ENCODE data around the gene AATF.

The AATF gene

GRCh38 chr17:36930583-36930900 is 18.2 kb upstream of the AATF start:
- DNase-seq (ENCODE audit: low read depth in 2 of 2): no peak

DNA sequence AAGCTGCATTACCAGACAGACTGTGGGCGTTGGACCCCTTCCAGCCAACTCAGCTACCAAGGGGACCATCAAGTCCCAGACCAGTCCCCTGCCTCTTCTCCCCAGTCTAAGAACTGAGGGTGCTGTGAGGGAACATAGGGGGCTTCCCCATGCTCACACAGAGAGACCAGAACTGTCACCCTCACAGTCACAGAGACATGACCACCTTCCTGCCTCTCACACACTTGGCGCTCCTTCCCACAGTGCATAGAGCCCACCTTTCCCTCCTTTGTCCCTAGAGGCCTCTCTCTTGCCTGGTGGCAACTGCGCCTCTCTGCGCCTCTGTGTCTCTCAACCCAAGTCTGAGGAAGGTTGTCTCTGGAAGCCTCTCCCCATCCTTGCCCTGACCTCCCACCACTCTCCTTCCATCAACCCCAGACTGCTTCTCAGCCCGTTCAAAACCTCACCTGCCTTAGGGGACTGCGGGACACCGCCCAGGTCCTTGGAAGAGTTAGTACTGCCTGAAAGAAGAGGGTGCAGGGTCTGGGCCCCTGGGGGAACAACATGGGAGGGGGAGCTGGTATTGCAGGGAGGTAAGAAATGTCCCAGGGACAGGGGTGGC is 17.6 kb upstream of the AATF start:
- DNase-seq (ENCODE audit: low read depth in 2 of 2): no peak

DNA sequence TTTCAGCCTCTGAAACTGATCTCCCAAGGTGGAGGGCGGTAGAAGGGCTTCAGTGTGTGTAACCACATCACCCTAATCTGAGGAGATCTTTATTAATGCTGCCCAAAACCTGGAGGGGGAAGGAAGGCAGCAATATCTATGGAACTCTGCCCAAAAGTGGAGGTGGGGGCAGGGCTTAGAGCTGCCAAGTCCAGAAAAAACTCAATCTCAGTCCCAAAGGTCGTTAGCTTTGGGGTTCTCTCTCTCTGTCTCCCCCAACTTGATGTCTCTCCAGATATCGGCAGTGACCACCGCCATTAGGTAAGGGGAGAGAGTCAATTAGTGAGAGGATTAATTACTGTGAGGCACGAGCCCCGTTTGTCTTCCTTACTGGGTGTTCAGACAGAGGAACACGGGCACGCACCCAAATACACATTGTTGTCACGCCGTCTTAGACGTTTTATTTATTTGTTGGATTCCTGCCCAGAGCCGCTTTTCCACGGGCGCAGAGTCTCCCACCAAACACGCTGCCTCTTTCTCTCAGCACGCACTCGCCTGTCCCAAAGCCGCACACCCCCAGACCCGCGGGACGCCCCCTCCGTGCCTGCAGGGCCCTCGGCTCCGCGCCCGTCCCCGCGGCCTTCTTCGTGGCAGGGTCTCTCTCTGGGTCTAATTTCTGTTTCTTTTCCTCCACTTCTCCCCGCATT is 16.9 kb upstream of the AATF start:
- no peak for DNase-seq (ENCODE audit: low read depth in 2 of 2)

- no peak for DNase-seq (ENCODE audit: low read depth in 2 of 2)
Measured at GRCh38 chr17:36932383-36932693, 16.4 kb upstream of the AATF start.

DNA sequence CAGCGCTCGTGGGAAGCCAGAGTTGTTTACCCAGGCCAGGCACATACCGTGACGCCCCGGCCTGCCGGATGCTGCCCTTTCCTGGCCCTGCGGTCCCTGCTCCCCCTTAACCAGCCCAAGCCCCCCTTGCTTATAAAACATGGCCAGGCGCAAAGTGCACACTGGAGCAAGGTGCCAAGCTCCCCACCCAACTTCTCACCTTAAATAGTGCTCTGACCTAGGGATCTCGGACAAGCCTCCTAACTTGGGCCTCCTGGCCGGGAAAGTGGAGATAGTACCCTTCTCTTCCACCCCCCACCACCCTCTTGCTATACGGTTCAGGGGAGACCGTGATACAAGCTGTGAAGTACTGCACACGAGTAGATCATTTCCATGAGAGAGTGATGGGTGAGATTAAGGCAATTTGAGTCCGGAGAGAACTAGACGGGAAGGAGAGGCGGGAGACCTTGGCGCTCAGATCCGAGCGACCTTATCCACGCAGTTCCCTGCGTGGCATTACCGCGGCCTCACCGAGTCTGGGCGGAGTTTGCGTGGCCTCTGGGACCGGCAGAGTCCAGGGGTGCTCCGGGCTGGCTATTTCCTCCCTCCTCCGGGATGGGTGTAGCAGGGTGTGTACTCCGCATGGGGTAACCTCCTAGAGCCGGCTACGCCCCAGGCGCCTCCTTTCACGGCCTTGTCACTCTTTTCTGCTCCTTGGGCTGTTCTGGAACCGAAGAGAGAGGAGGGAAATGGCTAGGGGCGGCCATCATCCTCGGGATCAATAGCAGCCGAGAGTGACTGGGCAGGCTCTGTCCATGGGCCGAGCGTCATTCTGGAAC is 15.9 kb upstream of the AATF start:
- no peak for DNase-seq (ENCODE audit: low read depth in 2 of 2)

DNA sequence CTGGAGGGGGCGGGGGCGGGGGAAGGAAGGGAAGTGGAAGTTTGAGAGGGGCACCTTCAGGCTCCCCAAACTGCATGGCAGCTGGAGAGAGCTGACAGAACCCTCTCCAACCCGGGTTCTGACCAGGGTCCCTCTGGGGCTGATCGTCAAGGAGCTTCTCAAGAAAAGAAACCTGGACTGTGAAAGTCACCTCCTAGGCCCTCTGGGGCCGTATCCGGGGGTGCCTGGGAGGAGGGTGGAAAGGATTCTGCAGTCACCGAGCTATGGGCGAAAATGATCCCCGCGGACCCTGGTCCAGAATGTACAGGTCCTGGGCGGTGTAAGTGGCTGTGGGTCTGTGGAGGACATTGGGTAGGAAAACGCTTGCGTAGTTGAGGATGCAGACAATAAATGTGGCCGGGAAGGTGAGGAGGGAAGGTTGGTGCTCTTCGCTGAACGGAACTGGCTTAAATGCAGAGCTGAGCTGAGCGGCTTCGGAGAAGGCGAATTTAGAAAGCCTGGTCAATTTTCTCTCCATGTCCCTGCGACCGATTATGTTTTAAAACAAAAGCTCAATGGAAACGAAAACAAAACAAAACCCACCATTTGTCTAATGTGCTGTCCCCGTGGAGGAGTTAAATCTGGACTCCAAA is 15.1 kb upstream of the AATF start:
- DNase-seq (ENCODE audit: low read depth in 2 of 2): no peak

GRCh38 chr17:36934144-36934691 is 14.5 kb upstream of the AATF start:
- no peak for DNase-seq (ENCODE audit: low read depth in 2 of 2)

DNA sequence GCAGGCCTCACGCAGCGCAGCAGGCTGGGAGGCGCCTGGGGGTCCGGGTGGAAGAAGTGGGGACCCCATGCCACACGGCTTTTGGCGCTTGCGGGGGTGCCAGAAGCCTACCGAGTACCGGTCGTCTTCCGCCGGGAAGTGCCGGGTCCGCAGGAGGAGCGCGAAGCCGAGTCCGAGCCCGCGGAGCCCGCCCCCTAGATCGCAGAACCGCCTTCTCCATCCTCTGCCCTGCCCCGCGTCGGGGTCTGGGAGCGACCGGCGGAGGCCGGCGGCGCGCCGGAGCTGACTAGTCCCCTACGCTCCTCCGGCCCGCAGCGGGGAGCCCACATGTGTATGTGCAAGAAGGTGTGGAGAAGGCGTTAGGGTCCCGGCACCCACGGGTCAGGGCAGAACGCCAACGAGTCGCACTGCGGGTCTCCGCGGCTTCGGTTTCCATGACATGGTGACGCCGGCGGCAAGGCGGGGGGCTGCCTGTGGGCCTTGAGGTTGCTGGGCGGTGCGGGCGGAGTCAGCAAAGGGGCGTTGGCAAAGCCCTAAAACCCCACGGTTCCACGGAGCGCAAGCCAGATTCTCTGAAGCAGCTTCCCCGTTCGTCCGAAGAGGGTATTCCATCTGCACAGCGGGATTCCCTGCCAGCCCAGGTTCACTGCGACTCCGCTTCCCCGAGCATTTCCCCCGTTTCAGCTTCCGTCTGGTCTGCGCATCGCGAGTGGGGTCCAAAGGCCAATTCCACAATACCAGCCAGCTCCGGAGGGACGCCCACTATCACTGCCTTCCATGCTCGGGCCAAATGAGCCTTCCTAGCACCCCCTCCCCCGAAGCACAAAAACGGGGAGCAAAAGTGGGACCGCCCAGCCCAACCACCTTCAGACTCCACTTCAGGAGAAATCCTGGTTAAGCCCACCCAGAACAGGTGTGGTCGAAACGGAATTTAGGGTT is 13.8 kb upstream of the AATF start:
- no peak for DNase-seq (ENCODE audit: low read depth in 2 of 2)

DNA sequence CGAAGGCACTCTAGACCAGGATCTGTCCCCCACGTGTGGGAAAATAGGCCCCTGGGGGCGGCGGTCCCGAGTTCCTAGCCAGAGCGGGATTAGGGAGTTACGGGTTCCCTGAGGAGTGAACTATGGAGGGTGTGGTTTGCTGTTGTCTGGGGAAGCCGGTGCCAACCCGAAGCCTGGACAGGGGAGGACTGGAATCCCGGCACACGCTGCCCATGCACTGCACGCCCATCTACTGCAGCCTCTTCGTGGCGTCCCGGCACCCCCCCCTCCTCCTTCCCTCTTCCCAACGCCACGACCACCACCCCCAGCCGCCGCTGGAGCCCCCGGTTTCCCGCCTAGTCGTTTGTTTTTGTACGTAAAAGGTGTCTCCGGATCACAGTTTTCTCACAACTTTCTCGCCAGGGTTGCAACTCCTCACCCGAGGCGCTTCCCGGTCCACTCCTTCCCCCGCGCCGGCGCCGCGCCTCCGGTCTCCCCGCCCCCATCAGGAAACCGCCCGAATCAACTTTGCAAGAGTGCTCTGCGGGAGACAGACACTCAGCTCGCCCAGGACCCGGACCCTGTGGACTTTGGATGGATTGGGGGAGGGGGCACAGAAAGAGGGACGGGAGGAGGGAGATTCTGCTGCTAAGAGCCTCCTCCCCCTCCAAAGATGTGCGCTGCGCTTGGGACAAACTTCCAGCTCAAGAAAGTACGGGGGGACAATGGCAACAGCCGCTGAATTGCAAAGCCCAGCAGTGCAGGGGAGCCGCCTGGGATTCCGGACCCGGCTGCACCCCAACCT is 12.9 kb upstream of the AATF start:
- no peak for DNase-seq (ENCODE audit: low read depth in 2 of 2)

DNA sequence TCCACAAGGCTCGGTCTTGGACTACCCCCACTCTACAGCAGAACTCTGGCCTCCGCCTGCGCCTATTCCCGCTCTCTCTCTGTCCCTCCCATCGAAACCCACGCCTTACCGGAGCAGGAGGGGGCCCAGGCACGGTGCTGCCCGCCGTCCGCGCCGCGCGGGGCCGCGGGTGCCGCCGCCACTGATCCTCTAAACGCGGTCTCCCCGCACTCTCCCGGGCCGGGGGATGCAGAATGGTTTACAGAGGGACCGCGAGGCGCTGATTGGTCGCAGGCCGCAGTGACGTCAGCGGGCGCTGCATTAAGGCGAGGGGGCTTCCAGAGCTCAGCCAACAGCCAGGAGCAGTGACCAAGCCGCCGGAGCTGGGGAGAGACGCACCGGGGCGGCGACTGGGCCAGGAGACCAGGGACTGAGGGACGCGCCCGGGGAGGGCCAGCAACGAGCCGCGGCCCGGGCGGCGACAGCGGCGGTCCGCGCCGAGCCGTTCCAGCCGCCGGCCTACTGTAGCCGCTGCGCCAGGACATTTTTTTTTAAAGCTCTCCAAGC is 12.2 kb upstream of the AATF start:
- no peak for DNase-seq (ENCODE audit: low read depth in 2 of 2)

DNA sequence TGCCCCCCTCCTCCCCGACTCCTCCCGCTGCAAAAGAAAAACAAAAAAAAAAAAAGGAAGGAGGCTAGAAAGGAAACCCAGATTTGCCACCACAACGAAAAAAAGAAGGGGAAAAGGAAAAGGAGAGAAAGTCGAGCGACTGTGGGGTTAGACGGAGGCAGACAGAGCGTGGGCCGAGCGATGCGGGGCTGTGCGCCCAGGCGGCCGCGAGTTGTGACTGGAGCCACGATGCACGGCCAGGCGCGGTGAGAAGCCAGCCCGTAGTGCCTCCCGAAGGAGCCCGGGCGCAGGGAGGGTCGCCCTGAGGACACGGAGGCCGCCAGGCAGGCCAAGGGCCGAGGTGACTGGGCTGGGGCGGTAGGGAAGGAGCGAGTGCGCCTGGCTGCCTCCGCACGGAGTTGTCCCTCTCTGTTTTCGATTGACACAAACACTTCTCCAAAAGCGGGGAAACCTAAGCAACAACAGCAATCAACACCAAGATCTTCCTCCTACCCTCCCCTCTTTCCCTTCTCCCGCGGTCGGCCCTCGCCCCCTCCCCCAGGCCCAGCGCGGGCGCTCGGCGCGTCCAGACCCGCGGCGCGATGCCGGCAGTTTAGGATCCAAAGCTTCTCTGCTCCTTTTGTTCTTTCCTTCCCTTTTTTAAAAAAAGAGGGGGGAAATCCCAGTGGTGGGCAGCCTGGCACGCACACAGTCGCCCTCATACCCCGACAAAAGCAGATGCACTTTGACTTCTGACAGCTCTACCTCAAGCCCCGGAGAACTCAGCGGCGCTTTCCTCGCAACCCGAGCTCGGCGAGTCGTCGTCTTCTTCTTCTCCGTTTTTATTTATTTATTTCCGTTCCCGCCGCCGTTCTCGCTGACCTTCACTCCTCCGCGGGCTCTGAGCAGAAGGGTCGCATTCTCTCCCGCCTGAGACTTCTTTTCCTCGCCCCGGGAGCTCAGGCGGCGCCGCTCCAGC is 11.5 kb upstream of the AATF start, which contains the start of gene LHX1:
LHX1 (plus strand) TSS at position 475 of the 958 bp plus-strand sequence. CDS start 723 bp downstream, outside the sequence.
- no peak for DNase-seq (ENCODE audit: low read depth in 2 of 2)

DNA sequence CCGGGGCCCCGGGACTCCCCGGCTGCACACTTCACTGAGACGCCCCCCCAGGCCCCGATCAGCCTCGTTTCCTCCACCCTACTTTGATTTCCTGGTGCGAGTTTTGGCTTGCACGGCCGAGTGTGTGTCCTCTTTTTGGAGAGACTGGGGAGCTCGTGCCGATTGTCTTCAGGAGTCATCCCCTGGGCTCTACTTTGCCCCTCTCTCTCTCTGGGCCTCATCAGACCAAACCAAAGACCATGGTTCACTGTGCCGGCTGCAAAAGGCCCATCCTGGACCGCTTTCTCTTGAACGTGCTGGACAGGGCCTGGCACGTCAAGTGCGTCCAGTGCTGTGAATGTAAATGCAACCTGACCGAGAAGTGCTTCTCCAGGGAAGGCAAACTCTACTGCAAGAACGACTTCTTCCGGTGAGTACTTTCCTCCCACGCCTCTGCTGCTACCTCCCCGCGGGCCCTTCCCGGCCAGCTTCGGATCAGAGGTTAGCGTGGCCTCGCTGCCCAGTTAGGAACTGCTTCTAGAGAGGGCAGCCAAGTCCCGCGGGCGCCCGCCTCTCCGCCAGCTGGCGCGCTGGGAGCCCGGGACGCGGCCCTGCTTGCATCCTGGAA is 10.7 kb upstream of the AATF start:
- no peak for DNase-seq (ENCODE audit: low read depth in 2 of 2)

DNA sequence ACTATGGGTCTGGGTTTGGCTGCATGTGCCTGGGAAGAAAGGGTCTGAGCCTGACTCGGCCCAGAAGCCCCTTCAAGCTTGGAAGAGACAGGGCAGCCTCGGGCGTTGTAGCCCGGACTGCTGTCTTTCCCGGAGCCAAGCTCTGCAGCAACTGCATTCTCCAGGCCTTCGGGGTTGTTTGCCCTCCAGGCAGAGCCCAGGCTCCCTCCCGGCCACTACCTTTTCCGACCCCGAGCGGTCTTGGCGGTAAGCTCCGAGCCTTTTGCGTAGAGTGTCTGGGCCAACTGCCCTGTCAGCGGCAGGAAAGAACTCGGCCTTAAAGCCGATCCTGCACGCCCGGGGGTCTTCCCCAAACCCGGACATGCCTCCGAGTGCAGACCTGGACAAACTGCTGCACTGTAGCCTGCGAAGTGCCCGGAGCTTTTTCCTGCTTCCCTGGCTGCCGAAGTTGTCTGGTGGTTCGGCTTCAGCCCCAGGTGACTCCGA is 10.1 kb upstream of the AATF start:
- no peak for DNase-seq (ENCODE audit: low read depth in 2 of 2)

DNA sequence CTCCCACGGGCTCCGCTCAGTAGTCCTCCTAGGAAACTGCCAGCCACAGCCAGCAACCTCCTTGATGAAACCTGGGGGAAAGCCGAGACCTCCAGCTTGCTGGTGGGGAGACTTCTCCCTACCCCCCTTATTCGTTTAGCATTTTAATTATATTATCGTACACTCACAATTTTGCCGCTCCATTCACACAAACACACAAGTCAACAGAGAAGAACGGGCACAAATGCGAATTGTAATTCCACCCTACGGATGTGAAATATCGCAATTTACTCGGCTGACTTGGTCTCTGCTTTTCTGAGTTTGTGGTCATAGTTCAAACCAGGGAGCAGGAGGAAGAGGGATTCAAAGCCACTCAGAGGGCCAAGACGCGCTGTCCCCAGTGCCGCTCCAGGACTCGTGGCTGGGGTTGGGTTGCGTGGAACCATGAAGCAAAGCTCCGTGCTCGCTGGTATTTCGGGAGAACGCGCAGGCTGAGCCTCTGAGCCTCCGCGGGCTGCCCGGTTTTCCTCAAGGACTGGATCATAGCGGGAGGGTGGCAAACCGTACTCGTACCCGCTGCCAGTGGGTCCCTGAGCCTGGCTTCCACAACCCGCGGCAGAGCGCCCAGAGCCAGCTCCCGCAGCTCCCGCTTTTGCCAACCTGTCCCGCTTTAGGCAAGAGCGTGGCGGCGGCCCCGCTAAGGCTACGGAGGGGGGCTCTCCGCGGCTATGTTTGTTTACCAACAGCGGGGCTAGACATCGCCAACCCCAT is 9.5 kb upstream of the AATF start:
- DNase-seq (ENCODE audit: low read depth in 2 of 2): no peak

- DNase-seq (ENCODE audit: low read depth in 2 of 2): no peak
Measured at GRCh38 chr17:36939802-36940312, 8.9 kb upstream of the AATF start.

GRCh38 chr17:36940313-36941264 is 8.2 kb upstream of the AATF start:
- no peak for DNase-seq (ENCODE audit: low read depth in 2 of 2)
